KOPT-K1 (cell line): ENCODE measurements around the gene PDE3B.
"Not testable (repeated sequence)": the region's sequence is repeated elsewhere in the genome, so short reads cannot be mapped to it uniquely, and the experiment has no call there.

Experiments used
- H3K27ac ChIP-seq: fragments of 200-600 bp; sonication (generic); 2 replicates; pipeline ENCODE4 v1.5.1; 2016; ENCODE audit warnings: antibody characterized with exemption, mild to moderate bottlenecking, low read depth, low read length; ENCODE audit not compliant: poor library complexity, severe bottlenecking
- H3K36me3 ChIP-seq: fragments of 200-600 bp; sonication (generic); 2 replicates; pipeline ENCODE4 v1.5.1; 2017; ENCODE audit warnings: antibody characterized with exemption, mild to moderate bottlenecking, low read length, moderate library complexity; ENCODE audit not compliant: insufficient read depth
- H3K9me3 ChIP-seq: fragments of 200-600 bp; sonication (generic); 2 replicates; pipeline ENCODE4 v1.5.1; 2017; ENCODE audit warnings: antibody characterized with exemption, low read length, mild to moderate bottlenecking; ENCODE audit not compliant: insufficient read depth, poor library complexity, severe bottlenecking

Gene PDE3B

DNA sequence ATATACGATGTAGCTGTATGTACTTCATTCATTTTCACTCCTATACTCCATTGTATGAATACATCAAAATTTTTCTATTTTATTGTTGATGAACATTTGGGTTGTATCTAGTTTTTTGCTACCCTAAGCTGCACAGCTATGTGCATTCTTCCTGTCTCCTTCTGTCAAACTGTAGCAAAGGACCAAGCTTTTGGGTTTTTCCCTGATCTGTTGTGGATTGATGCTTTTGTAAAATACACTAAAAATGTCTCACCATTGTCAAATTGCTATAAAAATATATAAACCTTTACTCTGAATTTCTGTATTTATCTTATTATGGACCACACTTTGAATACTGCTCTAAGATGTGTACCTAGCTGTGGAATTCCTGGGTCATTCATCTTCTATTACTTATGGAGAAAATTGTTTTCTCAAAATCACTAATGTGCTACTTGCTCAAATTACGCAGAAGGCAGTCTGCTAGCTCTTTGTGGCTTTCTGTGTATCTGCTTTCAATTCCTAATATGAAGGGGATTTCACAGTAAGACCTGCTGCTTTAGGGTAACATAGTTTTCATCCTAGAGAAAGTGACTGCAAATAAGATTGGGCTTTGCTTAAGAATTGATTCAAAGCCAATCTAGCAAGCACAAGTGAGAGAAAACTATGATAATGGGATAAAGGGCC lies 125.1 kb downstream of the PDE3B start:
- no peaks in the 10 kb centered on the region for H3K36me3 ChIP-seq
- no peak overlapping the region for H3K27ac ChIP-seq
- H3K9me3 ChIP-seq, result no peaks in the 10 kb centered on the region

DNA sequence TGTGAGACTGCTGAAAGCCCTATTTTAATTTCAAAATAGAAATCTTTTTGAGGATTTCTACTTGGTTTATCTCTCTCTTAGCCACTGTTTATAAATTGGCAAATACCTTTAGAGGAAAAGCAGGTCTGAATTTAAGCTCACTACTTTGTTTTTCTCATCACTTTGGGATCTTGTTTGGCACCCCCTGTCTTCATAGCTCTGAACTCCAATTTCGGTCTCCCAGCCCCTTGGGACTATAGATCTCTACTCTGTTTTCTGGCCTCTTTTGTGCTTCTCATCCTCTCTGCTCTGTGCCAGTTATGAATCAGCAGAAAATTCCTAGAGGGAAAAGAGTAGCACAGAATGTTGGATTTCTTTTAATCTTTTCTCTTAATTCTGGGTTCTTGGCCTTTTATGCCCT lies 130.2 kb downstream of the PDE3B start:
- Histone ChIP-seq H3K27ac (no peak overlapping the region), H3K9me3 (peaks cover 7% of the 10 kb centered on the region), H3K36me3 (no peaks in the 10 kb centered on the region)

DNA sequence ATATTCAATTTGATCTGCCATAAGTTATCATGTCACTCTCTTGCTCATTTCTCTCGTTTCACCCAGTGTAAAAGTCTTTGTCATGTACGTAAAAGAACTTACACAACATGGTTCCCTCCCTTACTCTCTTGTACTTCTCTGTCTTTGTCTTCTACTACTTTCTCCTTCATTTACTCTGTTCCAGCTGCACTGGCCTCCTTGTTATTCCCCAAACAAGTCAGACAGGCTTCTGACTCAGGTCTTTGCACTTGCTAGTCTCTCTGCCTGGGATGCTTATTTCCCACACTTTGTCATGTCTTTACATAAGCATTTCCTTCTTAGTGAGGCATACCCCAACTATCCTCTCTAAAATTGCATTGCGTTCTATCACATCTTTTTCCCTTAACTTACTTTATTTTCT lies 131.1 kb downstream of the PDE3B start:
- no peak overlapping the region for H3K27ac ChIP-seq
- no peaks in the 10 kb centered on the region for H3K36me3 ChIP-seq
- peaks cover 7% of the 10 kb centered on the region for H3K9me3 ChIP-seq

- peaks cover 7% of the 10 kb centered on the region for H3K9me3 ChIP-seq
- H3K36me3 ChIP-seq, result no peaks in the 10 kb centered on the region
- no peak overlapping the region for H3K27ac ChIP-seq
Measured at GRCh38 chr11:14775897-14776296, 132.3 kb downstream of the PDE3B start.

DNA sequence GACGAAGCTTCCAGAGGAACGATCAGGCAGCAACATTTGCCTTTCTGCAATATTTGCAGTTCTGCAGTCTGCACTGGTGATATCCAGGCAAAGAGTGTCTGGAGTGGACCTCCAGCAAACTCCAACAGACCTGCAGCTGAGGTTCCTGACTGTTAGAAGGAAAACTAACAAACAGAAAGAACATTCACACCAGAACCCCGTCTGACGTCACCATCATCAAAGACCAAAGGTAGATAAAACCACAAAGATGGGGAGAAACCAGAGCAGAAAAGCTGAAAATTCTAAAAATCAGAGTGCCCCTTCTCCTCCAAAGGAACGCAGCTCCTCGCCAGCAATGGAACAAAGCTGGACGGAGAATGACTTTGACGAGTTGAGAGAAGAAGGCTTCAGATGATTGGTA lies 134.9 kb downstream of the PDE3B start:
- H3K27ac ChIP-seq, H3K9me3 ChIP-seq, H3K36me3 ChIP-seq: not testable (repeated sequence)

DNA sequence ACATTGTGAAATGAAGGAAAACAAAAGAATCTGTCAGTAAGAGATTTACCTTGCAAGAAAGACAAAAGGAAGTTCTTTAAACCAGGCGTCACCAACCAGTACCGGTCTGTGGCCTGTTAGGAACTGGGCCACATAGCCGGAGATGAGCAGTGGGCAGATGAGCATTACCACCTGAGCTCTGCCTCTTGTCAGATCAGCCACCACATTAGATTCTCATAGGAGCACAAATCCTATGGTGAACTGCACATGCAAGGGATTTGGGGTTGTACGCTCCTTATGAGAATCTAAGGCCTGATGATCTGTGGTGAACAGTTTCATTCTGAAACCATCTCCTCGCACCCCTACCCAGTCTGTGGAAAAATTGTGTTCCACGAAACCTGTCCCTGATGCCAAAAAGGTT lies 140.2 kb downstream of the PDE3B start:
- Histone ChIP-seq H3K9me3 (no peaks in the 10 kb centered on the region), H3K27ac (no peak overlapping the region), H3K36me3 (no peaks in the 10 kb centered on the region)

- Histone ChIP-seq H3K9me3 (no peaks in the 10 kb centered on the region), H3K27ac (no peak overlapping the region), H3K36me3 (no peaks in the 10 kb centered on the region)
Measured at GRCh38 chr11:14784230-14784629, 140.6 kb downstream of the PDE3B start.

- Histone ChIP-seq H3K36me3 (no peaks in the 10 kb centered on the region), H3K9me3 (no peaks in the 10 kb centered on the region), H3K27ac (no peak overlapping the region)
Measured at GRCh38 chr11:14789879-14790484, 146.4 kb downstream of the PDE3B start.

DNA sequence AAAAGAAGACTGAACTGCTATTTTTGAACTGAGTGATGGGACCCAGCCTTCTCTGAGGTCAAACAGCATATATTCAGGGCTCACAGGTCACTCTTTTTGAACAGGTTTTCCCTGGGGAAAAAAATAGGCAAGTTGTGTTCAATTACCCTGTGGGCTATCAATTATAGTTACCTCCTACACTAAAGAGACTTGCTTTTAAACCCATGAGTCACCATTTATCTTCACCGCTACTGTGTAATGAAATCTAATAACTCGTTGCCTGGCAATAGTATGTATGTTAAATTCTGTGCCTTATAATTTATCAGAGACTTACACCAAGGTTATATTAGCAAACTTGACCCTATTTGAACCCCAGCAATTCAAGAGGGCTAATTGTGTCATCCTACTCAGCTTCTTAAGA lies 149.9 kb downstream of the PDE3B start:
- Histone ChIP-seq H3K27ac (no peak overlapping the region), H3K36me3 (no peaks in the 10 kb centered on the region), H3K9me3 (no peaks in the 10 kb centered on the region)

DNA sequence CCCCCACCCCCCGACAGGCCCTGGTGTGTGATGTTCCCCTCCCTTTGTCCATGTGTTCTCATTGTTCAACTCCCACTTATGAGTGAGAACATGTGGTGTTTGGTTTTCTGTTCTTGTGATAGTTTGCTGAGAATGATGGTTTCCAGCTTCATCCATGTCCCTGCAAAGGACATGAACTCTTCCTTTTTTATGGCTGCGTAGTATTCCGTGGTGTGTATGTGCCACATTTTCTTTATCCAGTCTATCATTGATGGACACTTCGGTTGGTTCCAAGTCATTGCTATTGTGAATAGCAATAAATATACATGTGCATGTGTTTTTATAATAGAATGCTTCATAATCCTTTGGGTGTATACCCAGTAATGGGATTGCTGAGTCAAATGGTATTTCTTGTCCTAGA lies 152.4 kb downstream of the PDE3B start:
- not testable (repeated sequence) for H3K36me3 ChIP-seq, H3K9me3 ChIP-seq, H3K27ac ChIP-seq

GRCh38 chr11:14803846-14804245 lies 160.2 kb downstream of the PDE3B start:
- Histone ChIP-seq H3K9me3 (no peaks in the 10 kb centered on the region), H3K27ac (no peak overlapping the region), H3K36me3 (no peaks in the 10 kb centered on the region)

GRCh38 chr11:14809466-14809865 lies 165.9 kb downstream of the PDE3B start:
- Histone ChIP-seq H3K9me3 (no peaks in the 10 kb centered on the region), H3K27ac (no peak overlapping the region), H3K36me3 (no peaks in the 10 kb centered on the region)

GRCh38 chr11:14812757-14813156 lies 169.2 kb downstream of the PDE3B start:
- H3K27ac ChIP-seq, result no peak overlapping the region
- no peaks in the 10 kb centered on the region for H3K36me3 ChIP-seq

DNA sequence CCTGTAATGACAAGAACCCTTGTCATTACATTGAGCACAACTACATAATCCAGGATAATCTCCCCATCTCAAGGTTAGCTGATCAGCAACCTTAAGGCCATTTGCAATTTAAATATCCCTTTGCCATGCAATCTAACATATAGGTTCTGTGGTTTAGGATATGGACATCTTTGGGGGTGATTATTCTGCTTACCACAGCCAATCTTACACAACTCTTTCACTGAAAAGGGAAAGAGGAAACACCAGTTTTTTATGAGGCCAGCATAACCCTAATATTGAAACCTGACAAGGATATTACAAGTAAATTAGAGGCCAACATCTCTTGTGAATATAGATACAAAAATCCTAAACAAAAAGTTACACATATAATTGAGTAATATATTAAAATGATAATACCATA lies 169.9 kb downstream of the PDE3B start:
- Histone ChIP-seq H3K9me3 (no peaks in the 10 kb centered on the region), H3K27ac (no peak overlapping the region), H3K36me3 (no peaks in the 10 kb centered on the region)

More at GRCh38 chr11:14812757-14813156, 169.2 kb downstream of the PDE3B start:
- H3K9me3 ChIP-seq, result no peaks in the 10 kb centered on the region

DNA sequence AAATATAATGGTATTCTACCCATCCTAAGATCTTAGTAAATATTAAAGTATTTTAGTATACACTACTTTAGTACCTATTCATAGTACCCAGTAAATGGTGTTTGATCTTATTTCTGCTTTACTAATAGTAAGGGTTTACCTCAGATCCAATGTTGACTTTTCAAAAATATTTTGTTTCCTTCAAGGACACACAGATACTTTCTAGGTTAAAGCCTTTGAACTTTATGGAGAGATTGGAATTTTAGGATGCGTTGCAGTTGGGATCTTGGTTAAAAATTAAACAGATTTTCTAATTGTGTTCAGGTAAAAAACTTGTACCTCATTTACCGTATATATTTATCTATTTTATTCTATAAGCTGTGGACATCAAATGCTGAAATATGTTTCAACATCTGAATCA lies 175.2 kb downstream of the PDE3B start:
- H3K9me3 ChIP-seq, result peaks cover 4% of the 10 kb centered on the region
- H3K27ac ChIP-seq, result no peak overlapping the region
- no peaks in the 10 kb centered on the region for H3K36me3 ChIP-seq

- Histone ChIP-seq H3K27ac (no peak overlapping the region), H3K36me3 (no peaks in the 10 kb centered on the region), H3K9me3 (peaks cover 5% of the 10 kb centered on the region)
Measured at GRCh38 chr11:14819596-14819995, 176.0 kb downstream of the PDE3B start.
